Breast epithelium (tissue), 4 donors: ENCODE results near the gene ZRANB1. TPM values are rescaled to one million over a fixed set of nuclear protein-coding genes. Genes with fewer than 3 reads are reported as not detected.
A peak's percentile ranks its signal among the peaks of the same experiment; 100 is the strongest.

ENCODE experiments used
- DNase-seq, 2 donors: peaks; one replicate each; pipeline ENCODE4 v3.0.0-alpha.2; 2019; ENCODE audit warnings: low spot score in 2 of 2
- H3K27ac ChIP-seq, 2 donors: fragments of 200-600 bp; sonication (generic) in 1 of 2; one replicate each; pipeline ENCODE4 v1.5.1; 2016 to 2019; ENCODE audit warnings: mild to moderate bottlenecking in 1 of 2
- H3K27me3 ChIP-seq, 2 donors: fragments of 200-600 bp; sonication (generic) in 1 of 2; one replicate each; pipeline versions ENCODE4 v1.5.1 to v1.6.0; 2017 to 2019; ENCODE audit warnings: control low read depth in 1 of 2, mild to moderate bottlenecking in 1 of 2
- H3K36me3 ChIP-seq: fragments of 200-600 bp; one replicate; pipeline ENCODE4 v1.5.1; 2019
- H3K4me1 ChIP-seq, 2 donors: fragments of 200-600 bp; sonication (generic); one replicate each; pipeline ENCODE4 v1.5.1; 2016 to 2019; ENCODE audit warnings: control low read depth in 1 of 2
- H3K4me3 ChIP-seq, 3 donors: fragments of 200-600 bp; sonication (generic); 1 replicate in 2 of 3; 2 replicates in 1 of 3; pipeline ENCODE4 v1.5.1; 2016 to 2019; ENCODE audit warnings: mild to moderate bottlenecking in 3 of 3, moderate library complexity in 2 of 3
- H3K9me3 ChIP-seq, 2 donors: fragments of 200-600 bp; sonication (generic) in 1 of 2; one replicate each; pipeline ENCODE4 v1.5.1; 2016 to 2019; ENCODE audit warnings: control low read depth in 1 of 2
- POLR2A ChIP-seq: fragments of 450-650 bp; IDR thresholded peaks from one replicate; pipeline ENCODE4 v1.6.1; 2016; ENCODE audit warnings: antibody characterized with exemption, mild to moderate bottlenecking, moderate library complexity
- POLR2AphosphoS5 ChIP-seq, 3 donors: sonication (generic); formaldehyde crosslinking; IDR thresholded peaks; one replicate each; pipeline ENCODE4 v1.6.1; 2017; ENCODE audit warnings: antibody characterized with exemption in 3 of 3
- intact Hi-C: fragments of 100-400 bp; cut with DNase I; formaldehyde crosslinking; loops from one replicate; pipeline ENCODE4 v1.15.1; 2023; ENCODE audit warnings: low total_unique reads
- total RNA-seq, 3 donors: library from RNA; depleted of rRNA; stranded (reverse); fragments of >200 nt; gene quantifications; one replicate each; pipeline ENCODE4 v1.1.0, GENCODE V29; 2016
- TF ChIP-seq, protein P1 (sequence below), 3 donors: fragments of 450-650 bp; IDR thresholded peaks; one replicate each; pipeline ENCODE4 v1.5.1; 2016 to 2017; ENCODE audit warnings: antibody characterized with exemption in 3 of 3, mild to moderate bottlenecking in 3 of 3, moderate library complexity in 3 of 3

The ZRANB1 gene
- total RNA-seq, 3 donors from 2014 or later: 32.4 to 37.4 (median 35.1) TPM

DNA sequence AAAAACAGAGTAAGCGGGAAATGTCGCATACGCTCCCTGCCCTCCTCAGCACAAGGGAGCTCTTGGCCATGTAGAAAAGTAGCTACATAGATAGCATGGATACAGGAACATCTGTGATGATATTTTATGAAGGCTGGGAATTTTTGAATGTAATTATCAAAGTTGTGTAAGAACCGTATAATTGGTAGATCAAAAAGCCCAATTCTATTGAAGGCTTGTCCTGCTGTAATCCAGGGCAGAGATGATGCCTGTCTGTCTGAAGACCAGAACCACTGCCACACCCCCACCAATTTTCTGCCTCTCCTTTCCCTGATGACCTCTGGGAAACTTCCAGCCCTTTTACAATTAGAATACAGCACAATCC, 51.4 kb downstream of the ZRANB1 start:
- intact Hi-C loops: no loop called here
- Histone ChIP-seq H3K4me3 (no peak overlapping the region), H3K36me3 (no peaks in the 10 kb centered on the region), H3K27me3 (no peaks in the 10 kb centered on the region), H3K27ac (peak overlapping the region in 1 of 2 donors; percentile 17), H3K4me1 (no peaks in the 10 kb centered on the region), H3K9me3 (no peaks in the 10 kb centered on the region)
- TF ChIP-seq, protein P1, sequence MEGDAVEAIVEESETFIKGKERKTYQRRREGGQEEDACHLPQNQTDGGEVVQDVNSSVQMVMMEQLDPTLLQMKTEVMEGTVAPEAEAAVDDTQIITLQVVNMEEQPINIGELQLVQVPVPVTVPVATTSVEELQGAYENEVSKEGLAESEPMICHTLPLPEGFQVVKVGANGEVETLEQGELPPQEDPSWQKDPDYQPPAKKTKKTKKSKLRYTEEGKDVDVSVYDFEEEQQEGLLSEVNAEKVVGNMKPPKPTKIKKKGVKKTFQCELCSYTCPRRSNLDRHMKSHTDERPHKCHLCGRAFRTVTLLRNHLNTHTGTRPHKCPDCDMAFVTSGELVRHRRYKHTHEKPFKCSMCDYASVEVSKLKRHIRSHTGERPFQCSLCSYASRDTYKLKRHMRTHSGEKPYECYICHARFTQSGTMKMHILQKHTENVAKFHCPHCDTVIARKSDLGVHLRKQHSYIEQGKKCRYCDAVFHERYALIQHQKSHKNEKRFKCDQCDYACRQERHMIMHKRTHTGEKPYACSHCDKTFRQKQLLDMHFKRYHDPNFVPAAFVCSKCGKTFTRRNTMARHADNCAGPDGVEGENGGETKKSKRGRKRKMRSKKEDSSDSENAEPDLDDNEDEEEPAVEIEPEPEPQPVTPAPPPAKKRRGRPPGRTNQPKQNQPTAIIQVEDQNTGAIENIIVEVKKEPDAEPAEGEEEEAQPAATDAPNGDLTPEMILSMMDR (IDR thresholded peaks at IDR 0.05): no peak
- TF ChIP-seq POLR2A (no peak), POLR2AphosphoS5 (IDR thresholded peaks at IDR 0.05) (no peak)
- no peak for DNase-seq

DNA sequence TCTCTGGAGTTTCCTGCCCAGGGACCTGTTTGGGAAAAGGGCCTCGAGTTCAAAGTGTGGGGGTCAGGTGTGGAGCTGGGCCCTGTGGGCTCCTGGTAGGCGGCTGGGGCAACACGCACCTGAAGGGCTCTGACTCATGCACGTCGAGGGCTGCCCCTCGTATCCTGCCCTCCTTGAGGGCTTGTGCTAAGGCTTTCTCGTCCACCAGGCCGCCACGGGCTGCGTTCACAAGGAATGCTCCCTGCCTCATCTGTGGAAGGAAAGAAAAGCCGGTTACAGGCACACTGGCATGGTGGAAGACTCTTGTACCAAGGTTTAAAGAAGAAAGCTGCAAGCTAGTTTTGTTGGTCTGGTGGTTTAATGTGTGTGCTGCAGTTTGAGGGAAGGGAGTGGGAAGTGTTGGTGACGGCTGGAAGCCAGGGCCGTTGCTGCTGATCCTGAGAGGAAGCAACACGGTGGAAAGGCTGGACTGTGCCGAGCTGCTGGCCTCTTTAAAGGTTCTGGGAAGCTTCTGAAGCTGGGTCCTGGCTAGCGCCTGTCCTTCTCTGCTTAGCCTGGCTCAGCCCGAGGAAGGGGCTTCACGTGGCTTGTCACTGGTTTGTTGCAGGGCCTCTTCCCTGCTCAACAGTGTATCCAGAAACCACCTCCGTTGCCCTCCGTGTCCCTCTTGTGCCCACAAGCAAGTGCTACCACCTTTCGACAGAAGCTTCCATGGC, 52.0 kb downstream of the ZRANB1 start:
- DNase-seq: peak in 1 of 2 donors; percentile 37
- H3K27me3 ChIP-seq: no peaks in the 10 kb centered on the region
- no peak overlapping the region for H3K4me3 ChIP-seq
- intact Hi-C loops: no loop called here
- H3K9me3 ChIP-seq: no peaks in the 10 kb centered on the region
- no peaks in the 10 kb centered on the region for H3K4me1 ChIP-seq
- no peaks in the 10 kb centered on the region for H3K36me3 ChIP-seq
- H3K27ac ChIP-seq: peak overlapping the region in 1 of 2 donors; percentile 17
- TF ChIP-seq, protein P1 (IDR thresholded peaks at IDR 0.05): no peak
- no peak for TF ChIP-seq POLR2AphosphoS5 (IDR thresholded peaks at IDR 0.05)
- TF ChIP-seq POLR2A: no peak

DNA sequence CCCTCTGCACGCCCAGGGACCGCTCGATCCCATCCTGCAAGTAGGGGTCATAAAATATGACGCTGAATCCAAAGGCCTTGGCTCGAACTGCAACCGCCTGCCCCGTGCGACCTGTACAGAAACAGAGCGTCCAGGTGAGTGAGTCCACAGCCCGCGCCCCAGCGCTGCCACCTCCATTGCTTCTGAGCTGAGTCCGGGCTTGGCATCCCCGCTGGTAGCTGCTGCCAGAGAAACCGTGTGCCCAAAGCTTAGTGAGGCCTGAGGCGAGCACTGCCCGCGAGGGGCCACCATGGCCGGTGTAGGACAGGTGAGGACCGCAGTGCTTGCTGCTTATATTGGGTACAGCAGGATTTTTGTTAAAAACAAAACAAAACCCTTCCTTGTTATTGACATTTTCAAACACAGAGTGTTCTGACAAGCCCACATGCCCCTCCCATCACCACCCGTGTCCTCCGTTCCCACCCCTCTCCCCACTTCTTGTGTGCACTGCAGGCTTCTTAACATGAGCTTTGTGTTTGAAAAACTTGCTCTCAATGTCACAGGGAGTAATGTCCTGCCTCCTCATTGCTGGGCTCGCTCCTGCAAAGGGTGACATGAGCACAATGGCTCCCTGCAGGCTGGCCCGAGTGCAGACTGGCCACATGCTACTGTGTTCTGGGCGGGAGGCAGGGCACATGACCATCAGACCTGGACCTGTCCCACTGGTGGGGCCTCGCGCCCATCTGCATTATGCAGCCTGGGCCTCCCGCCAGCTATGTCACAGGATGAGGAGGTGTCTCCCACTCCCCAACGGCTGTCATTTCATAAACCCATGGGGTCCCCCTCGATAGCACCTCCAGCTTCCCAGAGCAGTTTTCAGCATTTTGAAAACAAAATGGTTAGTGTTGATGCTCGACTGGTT, 52.9 kb downstream of the ZRANB1 start:
- TF ChIP-seq POLR2AphosphoS5 (IDR thresholded peaks at IDR 0.05): no peak
- Histone ChIP-seq H3K36me3 (no peaks in the 10 kb centered on the region), H3K4me3 (no peak overlapping the region), H3K9me3 (no peaks in the 10 kb centered on the region), H3K27ac (no peak overlapping the region), H3K27me3 (no peaks in the 10 kb centered on the region), H3K4me1 (peaks cover 2 to 5% of the 10 kb centered on the region in 2 donors)
- intact Hi-C loops: no loop called here
- no peak for DNase-seq

DNA sequence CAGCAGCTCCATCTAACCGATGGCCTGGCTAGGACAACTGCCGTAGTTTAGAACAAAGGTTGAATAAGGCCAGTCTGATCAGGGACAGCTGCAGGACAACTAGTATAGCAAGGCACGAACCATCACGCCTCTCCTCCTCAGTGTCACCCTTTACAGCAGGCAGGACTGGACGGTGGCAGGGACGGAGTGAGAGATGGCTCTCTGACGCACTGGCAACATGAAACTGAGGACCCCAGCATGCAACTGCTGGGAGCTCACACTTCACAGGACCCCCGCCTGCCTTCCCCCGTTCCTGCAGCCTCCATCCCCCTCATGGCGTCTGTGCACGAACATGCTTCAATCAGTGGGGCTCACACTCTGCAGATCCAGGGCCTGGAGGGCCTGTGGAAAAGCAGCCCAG, 53.7 kb downstream of the ZRANB1 start:
- Histone ChIP-seq H3K4me1 (peaks cover 6 to 13% of the 10 kb centered on the region in 2 donors), H3K9me3 (no peaks in the 10 kb centered on the region), H3K4me3 (no peak overlapping the region), H3K27me3 (no peaks in the 10 kb centered on the region), H3K36me3 (no peaks in the 10 kb centered on the region), H3K27ac (no peak overlapping the region)
- intact Hi-C loops: no loop called here
- TF ChIP-seq, protein P1 (IDR thresholded peaks at IDR 0.05): no peak
- no peak for TF ChIP-seq POLR2AphosphoS5 (IDR thresholded peaks at IDR 0.05)
- no peak for TF ChIP-seq POLR2A
- DNase-seq: no peak

DNA sequence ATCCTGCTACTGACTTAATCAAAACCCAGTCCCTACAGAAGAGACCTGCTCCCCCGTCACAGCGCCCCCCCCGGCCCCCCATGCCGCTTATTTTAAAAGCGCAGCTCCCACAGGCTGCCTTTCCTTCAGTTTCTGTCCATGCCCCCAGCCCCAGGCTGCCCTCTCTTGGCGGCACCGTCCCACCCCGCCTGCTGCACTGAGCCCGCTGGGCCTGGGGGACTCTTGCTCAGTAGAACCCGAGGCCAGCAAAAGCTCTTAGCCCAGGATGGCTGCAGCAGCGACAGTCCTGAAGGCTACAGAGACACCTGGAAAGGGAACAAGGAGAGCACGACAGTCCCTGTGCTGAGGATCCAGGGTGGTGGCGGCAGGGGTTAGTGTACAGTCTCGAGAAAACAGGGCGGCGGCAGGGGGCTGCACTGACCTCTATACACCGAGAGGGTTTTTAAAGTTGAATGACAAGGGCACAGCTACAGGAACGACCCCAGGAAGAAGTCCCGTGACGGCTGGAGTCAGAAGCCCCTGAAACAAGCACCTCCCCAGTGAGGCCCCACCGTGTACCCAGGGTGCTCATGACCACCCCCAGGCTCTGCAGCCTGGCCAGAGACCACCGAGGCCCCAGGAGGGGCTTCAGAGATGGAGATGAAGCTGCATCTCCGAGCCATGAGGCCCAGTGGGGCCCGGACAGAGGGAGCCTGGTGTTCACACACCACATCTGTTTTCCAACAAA, 54.4 kb downstream of the ZRANB1 start:
- Histone ChIP-seq H3K4me1 (peaks cover 9 to 20% of the 10 kb centered on the region in 2 donors), H3K27ac (no peak overlapping the region), H3K4me3 (no peak overlapping the region), H3K36me3 (no peaks in the 10 kb centered on the region), H3K27me3 (no peaks in the 10 kb centered on the region), H3K9me3 (no peaks in the 10 kb centered on the region)
- intact Hi-C loops: no loop called here
- TF ChIP-seq, protein P1 (IDR thresholded peaks at IDR 0.05): no peak
- TF ChIP-seq POLR2A (no peak), POLR2AphosphoS5 (IDR thresholded peaks at IDR 0.05) (no peak)
- no peak for DNase-seq
